Trophoblast cell (in vitro differentiated cells and primary cell): ENCODE measurements around the gene SLC4A1.

Experiments
- DNase-seq, 2 donors: peaks; one replicate each; pipeline ENCODE4 v3.0.0-alpha.2; 2016
- H2AFZ ChIP-seq: 2 replicates; pipeline ENCODE4 v1.6.1; 2013; ENCODE audit warnings: low read length, moderate library complexity, mild to moderate bottlenecking; ENCODE audit not compliant: insufficient read depth, poor library complexity
- H2AK5ac ChIP-seq: 2 replicates; pipeline ENCODE4 v1.6.1; 2013; ENCODE audit warnings: mild to moderate bottlenecking, low read length
- H2BK120ac ChIP-seq: 2 replicates; pipeline ENCODE4 v1.6.1; 2013; ENCODE audit warnings: low read length, mild to moderate bottlenecking, moderate library complexity; ENCODE audit not compliant: insufficient read depth, poor library complexity
- H2BK12ac ChIP-seq: 2 replicates; pipeline ENCODE4 v1.6.1; 2013; ENCODE audit warnings: mild to moderate bottlenecking, low read length, moderate library complexity
- H2BK5ac ChIP-seq: 2 replicates; pipeline ENCODE4 v1.6.1; 2013; ENCODE audit warnings: low read length, low read depth, moderate library complexity, mild to moderate bottlenecking; ENCODE audit not compliant: poor library complexity
- H3K14ac ChIP-seq: 2 replicates; pipeline ENCODE4 v1.6.1; 2013; ENCODE audit warnings: mild to moderate bottlenecking, low read length
- H3K18ac ChIP-seq: 2 replicates; pipeline ENCODE4 v1.6.1; 2013; ENCODE audit warnings: mild to moderate bottlenecking, low read length
- H3K23ac ChIP-seq: 2 replicates; pipeline ENCODE4 v1.6.1; 2013; ENCODE audit warnings: low read length
- H3K27ac ChIP-seq: 2 replicates; pipeline ENCODE4 v1.5.1; 2013; ENCODE audit warnings: low read depth, mild to moderate bottlenecking, inconsistent platforms, low read length, moderate library complexity
- H3K27me3 ChIP-seq: 2 replicates; pipeline ENCODE4 v1.6.1; 2013; ENCODE audit warnings: inconsistent platforms, mild to moderate bottlenecking, low read length, moderate library complexity; ENCODE audit not compliant: insufficient read depth
- H3K36me3 ChIP-seq, 2 experiments: 1 replicate in 1 of 2; 2 replicates in 1 of 2; pipeline ENCODE4 v1.6.1; 2013; ENCODE audit warnings: low read length in 2 of 2, mild to moderate bottlenecking in 2 of 2, moderate library complexity in 1 of 2; ENCODE audit not compliant: insufficient read depth in 2 of 2, control insufficient read depth in 1 of 2
- H3K4ac ChIP-seq: 2 replicates; pipeline ENCODE4 v1.6.1; 2013; ENCODE audit warnings: low read depth, mild to moderate bottlenecking, low read length, moderate library complexity
- H3K4me1 ChIP-seq, 2 experiments: 1 replicate in 1 of 2; 2 replicates in 1 of 2; pipeline ENCODE4 v1.6.1; 2013; ENCODE audit warnings: low read length in 2 of 2, mild to moderate bottlenecking in 2 of 2, moderate library complexity in 1 of 2; ENCODE audit not compliant: insufficient read depth in 2 of 2, control insufficient read depth in 1 of 2
- H3K4me2 ChIP-seq: 2 replicates; pipeline ENCODE4 v1.6.1; 2013; ENCODE audit warnings: inconsistent platforms, mild to moderate bottlenecking, low read length, moderate library complexity
- H3K4me3 ChIP-seq: 2 replicates; pipeline ENCODE4 v1.5.1; 2013; ENCODE audit warnings: mild to moderate bottlenecking, low read depth, low read length, inconsistent platforms
- H3K79me1 ChIP-seq: one replicate; pipeline ENCODE4 v1.6.1; 2013; ENCODE audit warnings: low read length
- H3K79me2 ChIP-seq: 2 replicates; pipeline ENCODE4 v1.6.1; 2013; ENCODE audit warnings: low read length, mild to moderate bottlenecking; ENCODE audit not compliant: control insufficient read depth, insufficient read depth, poor library complexity
- H3K9ac ChIP-seq: 2 replicates; pipeline ENCODE4 v1.6.1; 2013; ENCODE audit warnings: mild to moderate bottlenecking, low read length
- H3K9me3 ChIP-seq: 2 replicates; pipeline ENCODE4 v1.6.1; 2013; ENCODE audit warnings: low read depth, mild to moderate bottlenecking, control low read depth, inconsistent platforms, low read length; ENCODE audit not compliant: insufficient read depth
- H4K12ac ChIP-seq: 2 replicates; pipeline ENCODE4 v1.6.1; 2013; ENCODE audit warnings: low read depth, mild to moderate bottlenecking, low read length, moderate library complexity
- H4K8ac ChIP-seq: 2 replicates; pipeline ENCODE4 v1.6.1; 2013; ENCODE audit warnings: low read depth, mild to moderate bottlenecking, low read length, moderate library complexity
- H4K91ac ChIP-seq: one replicate; pipeline ENCODE4 v1.6.1; 2013; ENCODE audit warnings: low read depth, mild to moderate bottlenecking, low read length, moderate library complexity
- WGBS: extraction: QIAGEN DNeasy Blood & Tissue Kit; methylation state at CpG from one replicate; pipeline ENCODE4 v1.1.7; 2013; ENCODE audit warnings: missing lambda C conversion rate; ENCODE audit not compliant: insufficient read length, insufficient coverage; ENCODE audit errors: extremely low coverage; 5-methylcytosine and 5-hydroxymethylcytosine counted together

Gene SLC4A1

DNA sequence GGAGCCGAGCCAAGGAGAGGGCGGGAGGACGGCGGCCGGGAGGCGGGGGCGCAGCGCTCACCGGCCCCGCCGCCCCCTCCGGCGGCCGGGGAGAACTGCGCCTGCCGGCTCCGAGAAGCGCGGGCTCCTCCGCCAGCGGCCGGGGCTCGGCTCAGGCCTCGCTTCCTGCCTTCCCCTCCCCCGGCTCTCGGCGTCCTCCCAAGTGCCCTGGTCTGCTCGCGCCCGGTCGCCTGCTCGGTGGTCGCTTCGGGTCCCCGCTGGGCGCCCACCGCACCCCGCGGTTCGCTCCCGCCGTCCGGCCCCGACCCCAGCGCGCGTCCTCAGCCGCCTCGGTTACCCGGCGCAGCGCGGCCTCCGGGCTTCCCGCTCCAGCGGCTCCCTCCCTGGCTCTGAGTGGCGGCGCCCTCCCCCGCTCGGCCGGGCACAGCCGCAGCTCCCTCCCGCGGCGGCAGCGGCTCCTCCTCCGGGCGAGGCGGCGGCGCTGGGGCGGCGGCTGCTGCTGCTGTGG is 48.8 kb downstream of the SLC4A1 start:
- Histone ChIP-seq H2AK5ac (peak overlapping the region; percentile 82), H3K79me2 (peaks cover 26% of the 10 kb centered on the region), H4K12ac (peak overlapping the region; percentile 89), H3K27me3 (no peaks in the 10 kb centered on the region), H3K4ac (peak overlapping the region; percentile 91), H3K79me1 (peaks cover 32% of the 10 kb centered on the region), H4K8ac (peak overlapping the region; percentile 91), H3K14ac (peak overlapping the region; percentile 98), H3K9ac (peak overlapping the region; percentile 89), H3K23ac (no peak overlapping the region), H3K4me2 (peak overlapping the region; percentile 55), H3K36me3 (peaks cover 23 to 37% of the 10 kb centered on the region in 2 experiments), H3K9me3 (no peaks in the 10 kb centered on the region), H3K27ac (peak overlapping the region; percentile 97), H2BK5ac (peak overlapping the region; percentile 96), H2BK120ac (peak overlapping the region; percentile 88), H3K4me1 (peaks cover 8 to 15% of the 10 kb centered on the region in 2 experiments), H3K18ac (peak overlapping the region; percentile 95), H3K4me3 (peak overlapping the region; percentile 98), H4K91ac (peak overlapping the region; percentile 98), H2BK12ac (no peak overlapping the region), H2AFZ (peak overlapping the region; percentile 73)
- DNase-seq = peak; percentile 58 to 82
- no CpG with 5 or more reads among the region's 73 CpGs for WGBS

DNA sequence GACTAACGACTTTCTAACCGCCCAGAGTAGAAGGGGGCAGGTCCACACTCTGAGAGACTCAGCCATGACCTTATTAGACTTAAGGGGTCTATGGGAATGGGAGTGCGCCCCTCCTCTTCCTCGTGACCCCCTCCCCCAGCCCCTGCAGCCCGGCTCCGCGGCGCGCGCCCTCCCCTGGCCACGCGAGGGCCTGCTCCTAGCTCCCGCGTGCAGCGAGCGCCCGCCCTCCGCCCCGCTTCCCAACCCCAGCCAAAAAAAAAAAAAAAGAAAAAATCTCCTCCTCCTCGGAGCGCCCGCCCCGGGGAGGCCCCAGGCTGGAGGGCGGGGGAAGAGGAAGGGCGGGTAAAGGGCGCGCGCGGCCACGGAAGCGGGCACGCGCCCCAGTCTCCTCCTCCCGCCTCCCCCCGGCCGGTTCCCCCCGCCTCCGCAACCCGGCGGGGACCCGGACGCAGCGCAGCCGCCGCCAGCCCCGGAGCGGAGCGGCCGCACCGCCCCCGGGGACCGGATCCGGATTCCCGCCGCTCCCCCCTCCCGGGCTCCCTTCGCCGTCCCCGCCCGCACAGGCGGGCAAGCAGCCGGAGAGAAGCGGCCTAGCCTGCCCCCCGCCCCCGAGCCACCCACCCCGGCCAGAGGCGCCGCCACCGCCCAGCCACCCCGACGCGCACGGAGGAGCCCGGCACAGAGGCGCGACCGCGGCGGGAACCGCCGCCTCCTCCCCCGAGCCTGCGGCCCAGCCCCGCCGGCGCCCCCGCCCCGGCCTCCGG is 49.4 kb downstream of the SLC4A1 start:
- no peak overlapping the region for H4K12ac ChIP-seq
- peaks cover 26% of the 10 kb centered on the region for H3K79me2 ChIP-seq
- H3K23ac ChIP-seq = no peak overlapping the region
- no peak overlapping the region for H2AFZ ChIP-seq
- H3K27ac ChIP-seq = peak overlapping the region; percentile 97
- peak overlapping the region; percentile 92 for H3K14ac ChIP-seq
- H2BK12ac ChIP-seq = peak overlapping the region; percentile 26
- peak overlapping the region; percentile 15 for H2AK5ac ChIP-seq
- H3K36me3 ChIP-seq = peaks cover 29 to 43% of the 10 kb centered on the region in 2 experiments
- H3K9me3 ChIP-seq = no peaks in the 10 kb centered on the region
- peak overlapping the region; percentile 98 for H4K91ac ChIP-seq
- H3K79me1 ChIP-seq = peaks cover 32% of the 10 kb centered on the region
- peak overlapping the region; percentile 69 for H3K18ac ChIP-seq
- H3K4me2 ChIP-seq = peak overlapping the region; percentile 55
- H2BK120ac ChIP-seq = peak overlapping the region; percentile 88
- H3K27me3 ChIP-seq = no peaks in the 10 kb centered on the region
- no CpG with 5 or more reads among the region's 89 CpGs for WGBS
- H3K4me3 ChIP-seq = peak overlapping the region; percentile 98
- H3K9ac ChIP-seq = peak overlapping the region; percentile 89
- peak overlapping the region; percentile 83 for H3K4ac ChIP-seq
- DNase-seq = peak; percentile 71 to 90
- peak overlapping the region; percentile 96 for H2BK5ac ChIP-seq
- H4K8ac ChIP-seq = peak overlapping the region; percentile 76
- H3K4me1 ChIP-seq = peaks cover 8 to 15% of the 10 kb centered on the region in 2 experiments

DNA sequence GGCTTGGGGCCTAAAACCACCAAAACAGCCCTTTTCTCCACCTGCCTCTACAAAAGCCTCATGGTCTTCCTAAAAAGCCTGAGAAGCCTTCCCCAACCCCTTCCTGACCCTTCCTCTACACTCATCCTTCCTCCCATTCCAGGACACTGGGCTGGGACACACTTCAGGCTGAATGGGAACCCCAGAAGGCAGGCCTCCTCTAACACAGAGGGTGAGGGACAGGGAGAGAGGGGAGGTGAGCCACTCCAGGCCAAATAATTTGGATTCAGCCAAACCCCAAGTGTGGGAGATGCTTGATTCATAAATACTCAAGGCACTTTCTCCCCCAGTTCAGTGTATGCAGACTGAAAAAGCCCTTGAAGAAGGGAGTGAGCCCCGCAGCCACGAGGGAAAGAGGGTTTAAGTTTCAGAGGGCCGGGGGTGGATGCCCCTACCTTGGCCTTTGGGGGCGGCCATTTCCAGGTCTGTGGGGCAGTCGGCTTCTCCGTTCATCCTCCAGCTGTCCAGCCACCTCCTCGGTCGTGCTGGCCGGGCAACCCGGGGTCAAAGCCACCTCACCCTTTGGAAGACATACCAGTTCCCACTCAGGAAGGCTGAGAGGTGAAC is 50.1 kb downstream of the SLC4A1 start:
- Histone ChIP-seq H3K9me3 (no peaks in the 10 kb centered on the region), H3K36me3 (peaks cover 32 to 47% of the 10 kb centered on the region in 2 experiments), H3K4me1 (peaks cover 8 to 14% of the 10 kb centered on the region in 2 experiments), H4K8ac (peak overlapping the region; percentile 76), H4K12ac (no peak overlapping the region), H2AFZ (peak overlapping the region; percentile 5), H2BK12ac (peak overlapping the region; percentile 26), H3K4ac (peak overlapping the region; percentile 83), H3K27ac (no peak overlapping the region), H3K79me1 (peaks cover 32% of the 10 kb centered on the region), H3K27me3 (no peaks in the 10 kb centered on the region), H2BK5ac (peak overlapping the region; percentile 45), H3K79me2 (peaks cover 26% of the 10 kb centered on the region), H2AK5ac (peak overlapping the region; percentile 21), H3K18ac (peak overlapping the region; percentile 69), H4K91ac (peak overlapping the region; percentile 77), H2BK120ac (peak overlapping the region; percentile 73), H3K9ac (peak overlapping the region; percentile 30), H3K23ac (no peak overlapping the region), H3K4me2 (peak overlapping the region; percentile 54), H3K4me3 (peak overlapping the region; percentile 53), H3K14ac (peak overlapping the region; percentile 92)
- DNase-seq = no peak
- WGBS = no CpG with 5 or more reads among the region's 10 CpGs

DNA sequence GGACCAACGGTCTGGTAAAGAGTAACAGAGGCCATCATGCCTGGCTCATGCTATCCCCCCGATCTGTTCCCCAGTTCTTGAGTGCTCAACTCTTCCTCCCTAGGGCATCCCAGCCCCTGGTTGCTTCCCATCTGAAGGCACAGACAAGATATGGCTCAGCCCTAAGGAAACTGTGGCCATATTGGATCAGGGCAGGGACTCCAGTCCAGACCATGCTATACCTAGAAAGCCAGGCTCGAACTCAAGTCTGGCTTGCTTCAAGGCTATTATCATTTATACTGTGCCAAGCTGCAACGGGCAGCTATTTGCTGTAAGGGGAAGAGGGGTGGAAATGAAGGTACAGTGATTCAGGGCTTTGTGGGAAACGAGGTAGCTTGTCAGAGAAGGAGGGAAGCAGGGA is 51.2 kb downstream of the SLC4A1 start:
- no peak overlapping the region for H3K18ac ChIP-seq
- no peak overlapping the region for H3K4me2 ChIP-seq
- peaks cover 39 to 54% of the 10 kb centered on the region in 2 experiments for H3K36me3 ChIP-seq
- no peak overlapping the region for H2BK120ac ChIP-seq
- no peak overlapping the region for H3K27ac ChIP-seq
- no peaks in the 10 kb centered on the region for H3K9me3 ChIP-seq
- no peaks in the 10 kb centered on the region for H3K27me3 ChIP-seq
- no peak overlapping the region for H2AK5ac ChIP-seq
- peaks cover 6 to 8% of the 10 kb centered on the region in 2 experiments for H3K4me1 ChIP-seq
- WGBS = no CpG with 5 or more reads among the region's 5 CpGs
- no peak for DNase-seq
- H3K4ac ChIP-seq = no peak overlapping the region
- H3K79me2 ChIP-seq = peaks cover 24% of the 10 kb centered on the region
- no peak overlapping the region for H3K9ac ChIP-seq
- no peak overlapping the region for H2AFZ ChIP-seq
- H4K8ac ChIP-seq = no peak overlapping the region
- H4K12ac ChIP-seq = no peak overlapping the region
- H4K91ac ChIP-seq = no peak overlapping the region
- H3K14ac ChIP-seq = no peak overlapping the region
- no peak overlapping the region for H3K4me3 ChIP-seq
- peaks cover 27% of the 10 kb centered on the region for H3K79me1 ChIP-seq
- no peak overlapping the region for H2BK12ac ChIP-seq
- no peak overlapping the region for H2BK5ac ChIP-seq
- H3K23ac ChIP-seq = no peak overlapping the region
